OCI-LY7 (cell line): ENCODE measurements around the gene OR7G2. TPM values are rescaled to one million over a fixed set of nuclear protein-coding genes. Genes with fewer than 3 reads are reported as not detected.

Experiments used
- BruUV-seq: library from RNA; stranded (reverse); fragments of 400-500 nt; replicated peaks from 2 replicates; lab custom pipeline; 2021; lab: Mats Ljungman, UMichigan
- CTCF ChIA-PET: fragments of 300-600 bp; sonication (Branson Sonifier 250); formaldehyde crosslinking; loops from one replicate; lab custom pipeline; 2022; ENCODE audit warnings: antibody characterized with exemption; ENCODE audit not compliant: unreplicated experiment; lab: Charles Lee
- POLR2A ChIA-PET: fragments of 300-600 bp; sonication (Branson Sonifier 250); formaldehyde crosslinking; loops from one replicate; lab custom pipeline; 2022; ENCODE audit warnings: antibody characterized with exemption; lab: Charles Lee
- DNase-seq: peaks from one replicate; pipeline ENCODE4 v3.0.0-alpha.2; 2015; ENCODE audit warnings: low spot score
- H2AFZ ChIP-seq: fragments of 200-600 bp; sonication (generic), shearing (Covaris generic); 2 replicates; pipeline ENCODE4 v1.6.1; 2014; ENCODE audit warnings: mild to moderate bottlenecking, antibody characterized with exemption, low read length, moderate library complexity
- H3K27ac ChIP-seq: fragments of 200-600 bp; sonication (generic); 2 replicates; pipeline ENCODE4 v1.5.1; 2014; ENCODE audit warnings: mixed run types, low read depth, mild to moderate bottlenecking, moderate library complexity, low read length, inconsistent platforms; ENCODE audit not compliant: poor library complexity, severe bottlenecking
- H3K36me3 ChIP-seq: fragments of 200-600 bp; sonication (generic); 2 replicates; pipeline ENCODE4 v1.6.1; 2014; ENCODE audit warnings: mild to moderate bottlenecking, antibody characterized with exemption, low read length, moderate library complexity, mixed read lengths; ENCODE audit not compliant: insufficient read depth
- H3K4me1 ChIP-seq: fragments of 200-600 bp; sonication (generic); 2 replicates; pipeline ENCODE4 v1.5.1; 2014; ENCODE audit warnings: mild to moderate bottlenecking, low read length; ENCODE audit not compliant: insufficient read depth, poor library complexity, severe bottlenecking
- H3K4me2 ChIP-seq: fragments of 200-600 bp; sonication (generic); 2 replicates; pipeline ENCODE4 v1.6.1; 2014; ENCODE audit warnings: mild to moderate bottlenecking, low read length
- H3K4me3 ChIP-seq: fragments of 200-600 bp; sonication (generic); 2 replicates; pipeline ENCODE4 v1.5.1; 2014; ENCODE audit warnings: mild to moderate bottlenecking, low read depth, low read length; ENCODE audit not compliant: poor library complexity, severe bottlenecking
- H3K79me2 ChIP-seq: fragments of 200-600 bp; sonication (generic); 2 replicates; pipeline ENCODE4 v1.6.1; 2016; ENCODE audit warnings: low read depth, mild to moderate bottlenecking, low read length, moderate library complexity, mixed read lengths; ENCODE audit not compliant: insufficient read depth
- H3K9me2 ChIP-seq: fragments of 200-600 bp; sonication (generic); 2 replicates; pipeline ENCODE4 v1.6.1; 2016; ENCODE audit warnings: mild to moderate bottlenecking, low read length, mixed read lengths; ENCODE audit not compliant: insufficient read depth
- H3K9me3 ChIP-seq: fragments of 200-600 bp; sonication (generic); 2 replicates; pipeline ENCODE4 v1.6.1; 2014; ENCODE audit warnings: mild to moderate bottlenecking, mixed run types, low read length, mixed read lengths
- H4K20me1 ChIP-seq: fragments of 200-600 bp; sonication (generic); 2 replicates; pipeline ENCODE4 v1.6.1; 2014; ENCODE audit warnings: mild to moderate bottlenecking, antibody characterized with exemption, low read length, moderate library complexity, mixed read lengths; ENCODE audit not compliant: insufficient read depth
- CTCF ChIP-seq: fragments of 200-600 bp; sonication (generic); conservative IDR thresholded peaks from 2 replicates; pipeline ENCODE4 v1.5.1; 2014; ENCODE audit warnings: mild to moderate bottlenecking, antibody characterized with exemption, low read length, moderate library complexity, mixed read lengths
- EZH2phosphoT487 ChIP-seq: fragments of 200-600 bp; sonication (generic); IDR thresholded peaks from 2 replicates; pipeline ENCODE4 v1.6.1; 2018; ENCODE audit warnings: low read depth, borderline replicate concordance, mild to moderate bottlenecking, mixed run types, antibody characterized with exemption, low read length, moderate library complexity, mixed read lengths
- intact Hi-C: fragments of 100-400 bp; cut with micrococcal nuclease; formaldehyde crosslinking; loops from one replicate; pipeline ENCODE4 v1.10.0; 2022; ENCODE audit not compliant: unreplicated experiment
- total RNA-seq, 2 experiments: library from RNA; depleted of rRNA in 1 of 2; stranded (reverse); fragments of >200 nt in 1 of 2; shearing (Covaris generic) in 1 of 2; gene quantifications; 2 replicates each; pipeline ENCODE4 v1.2.3, GENCODE V29; 2014 to 2022

Gene OR7G2
- total RNA-seq, 2 experiments from 2014 or later = not detected

GRCh38 chr19:9140159-9140874 is 33.0 kb upstream of the OR7G2 start, which contains the start of gene ZNF317:
Gene ZNF317 (plus strand): TSS chr19:9140397. CDS start chr19:9156017, 15,620 bp downstream.
- H4K20me1 ChIP-seq = peaks cover 14% of the 10 kb centered on the region; the same call in 1 of the 2 replicates
- H3K4me3 ChIP-seq = peak within 1 kb of the TSS; percentile 87
- intact Hi-C loops = no loop called here
- H3K4me1 ChIP-seq = peaks cover 11% of the 10 kb centered on the region
- H2AFZ ChIP-seq = peak within 1 kb of the TSS; percentile 96
- peaks cover 51% of the 10 kb centered on the region for H3K79me2 ChIP-seq
- H3K4me2 ChIP-seq = peak within 1 kb of the TSS; percentile 90
- peaks cover 42% of the 10 kb centered on the region for H3K36me3 ChIP-seq
- ChIA-PET CTCF (no interaction called here), POLR2A (interaction anchor here (0.6 kb wide), 1 partner anchor 443 kb away, joined by 5 read pairs; no protein-coding TSS in a partner anchor)
- peak; percentile 96 for DNase-seq
- peak within 1 kb of the TSS; percentile 37 for H3K27ac ChIP-seq
- TF ChIP-seq CTCF (no peak), EZH2phosphoT487 (no peak)
- H3K9me2 ChIP-seq = no peaks in the 10 kb centered on the region
- H3K9me3 ChIP-seq = peaks cover 32% of the 10 kb centered on the region
- BruUV-seq = no TSS peak

- H3K27ac ChIP-seq = no peak overlapping the region
- intact Hi-C loops = loop anchor here (10.0 kb wide), 2 partner anchors 165 to 295 kb away; partner anchors contain the start of genes ZNF266 and ZNF699
- BruUV-seq = TSS peak; percentile 94
- peak overlapping the region; percentile 90 for H3K4me2 ChIP-seq
- peaks cover 35% of the 10 kb centered on the region for H3K36me3 ChIP-seq
- peaks cover 25% of the 10 kb centered on the region for H3K9me3 ChIP-seq
- TF ChIP-seq EZH2phosphoT487 (no peak), CTCF (no peak; the same call in 1 of the 2 replicates)
- H3K79me2 ChIP-seq = peaks cover 44% of the 10 kb centered on the region
- H4K20me1 ChIP-seq = peaks cover 11% of the 10 kb centered on the region; the same call in 1 of the 2 replicates
- peaks cover 11% of the 10 kb centered on the region for H3K4me1 ChIP-seq
- no peaks in the 10 kb centered on the region for H3K9me2 ChIP-seq
- CTCF ChIA-PET = no interaction called here
- POLR2A ChIA-PET = no interaction called here
- peak; percentile 5 for DNase-seq
- H3K4me3 ChIP-seq = peak overlapping the region; percentile 87
- peak overlapping the region; percentile 96 for H2AFZ ChIP-seq
These were observed 32.4 kb upstream of the OR7G2 start for GRCh38 chr19:9139609-9140158.
